Mucosa of descending colon (tissue), 3 donors: ENCODE results near the gene UGT1A8. TPM values are rescaled to one million over a fixed set of nuclear protein-coding genes. Genes with fewer than 3 reads are reported as not detected.
"Not testable (repeated sequence)": the region's sequence is repeated elsewhere in the genome, so short reads cannot be mapped to it uniquely, and the experiment has no call there.

Source experiments
- ATAC-seq: fragments of 200-7000 bp; cut with Tn5 transposase; one replicate; pipeline ENCODE4 v1.9.1; 2020; ENCODE audit warnings: mild to moderate bottlenecking, moderate library complexity
- DNase-seq, 3 donors: peaks; one replicate each; pipeline ENCODE4 v3.0.0-alpha.2; 2020
- H3K36me3 ChIP-seq: fragments of 200-600 bp; one replicate; pipeline ENCODE4 v1.8.0; 2021; ENCODE audit warnings: low read depth, mild to moderate bottlenecking
- H3K4me1 ChIP-seq: fragments of 200-600 bp; one replicate; pipeline ENCODE4 v1.8.0; 2021; ENCODE audit warnings: low read depth, mild to moderate bottlenecking
- H3K4me3 ChIP-seq: fragments of 200-600 bp; one replicate; pipeline ENCODE4 v1.8.0; 2021; ENCODE audit warnings: mild to moderate bottlenecking
- H3K9me3 ChIP-seq: fragments of 200-600 bp; one replicate; pipeline ENCODE4 v1.8.0; 2021; ENCODE audit warnings: mild to moderate bottlenecking
- CTCF ChIP-seq: fragments of 200-600 bp; IDR thresholded peaks from one replicate; pipeline ENCODE4 v1.8.0; 2022; ENCODE audit warnings: antibody characterized with exemption, mild to moderate bottlenecking
- intact Hi-C, 2 donors: fragments of 100-400 bp; cut with DNase I in 1 of 2; cut with micrococcal nuclease in 1 of 2; formaldehyde crosslinking; loops; one replicate each; pipeline versions ENCODE4 v1.11.0 to v1.11.1; 2022; cut with DNase I, micrococcal nuclease
- total RNA-seq, 3 donors: library from RNA; stranded (reverse); fragmentation: NEBNext Ultra II Directional in 2 of 3; extraction: Animal tissue kit (Norgen Biotek cat#: 25700) in 2 of 3; gene quantifications; one replicate each; pipeline versions ENCODE4 v1.2.1 to v1.2.4, GENCODE V29; 2021 to 2023
- donor health status: DM: no; HTN: no; CAD: no; lungs with moderate emphysema.
- donor health status: DM: no; HTN: no; CAD: no.
- donor health status: DM: no; HTN: yes; CAD: no.

UGT1A8 gene
- total RNA-seq, 3 donors from 2014 or later: 7.4 to 34.2 (median 12.2) TPM

DNA sequence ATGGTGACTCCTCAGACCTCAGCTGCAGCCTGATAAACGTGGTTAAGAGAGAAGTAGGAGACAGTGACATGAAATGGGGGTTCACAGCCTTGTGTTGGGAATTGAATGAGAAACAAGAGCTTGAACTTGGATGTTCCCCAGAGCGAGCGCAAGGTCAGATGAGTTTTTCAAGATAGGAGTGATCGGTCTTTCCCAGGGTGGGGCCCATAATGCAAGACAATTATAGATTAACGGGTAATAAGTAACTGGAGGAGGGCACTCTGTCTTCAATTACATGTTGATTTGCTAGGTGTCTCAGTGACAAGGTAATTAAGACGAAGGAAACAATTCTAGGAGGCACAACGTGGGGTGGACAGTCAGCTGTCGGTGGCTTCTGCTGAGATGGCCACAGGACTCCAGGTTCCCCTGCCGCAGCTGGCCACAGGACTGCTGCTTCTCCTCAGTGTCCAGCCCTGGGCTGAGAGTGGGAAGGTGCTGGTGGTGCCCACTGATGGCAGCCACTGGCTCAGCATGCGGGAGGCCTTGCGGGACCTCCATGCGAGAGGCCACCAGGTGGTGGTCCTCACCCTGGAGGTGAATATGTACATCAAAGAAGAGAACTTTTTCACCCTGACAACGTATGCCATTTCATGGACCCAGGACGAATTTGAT is 95.3 kb downstream of the UGT1A8 start, which contains the start of gene UGT1A5:
TSS of gene UGT1A5 (plus strand) at position 297 of the 651 bp plus-strand sequence. CDS start at position 382, 85 bp downstream.
- Histone ChIP-seq H3K4me1 (no peaks in the 10 kb centered on the region), H3K36me3 (no peaks in the 10 kb centered on the region), H3K4me3 (no peak within 1 kb of the TSS), H3K9me3 (no peaks in the 10 kb centered on the region)
- TF ChIP-seq CTCF: no peak
- DNase-seq: no peak
- ATAC-seq: no peak
- intact Hi-C loops: no loop called here

- no peak for TF ChIP-seq CTCF
- no peak overlapping the region for H3K4me3 ChIP-seq
- no peaks in the 10 kb centered on the region for H3K4me1 ChIP-seq
- DNase-seq (no peak), ATAC-seq (no peak)
- no peaks in the 10 kb centered on the region for H3K9me3 ChIP-seq
- H3K36me3 ChIP-seq: no peaks in the 10 kb centered on the region
- intact Hi-C loops: no loop called here
These were observed 95.8 kb downstream of the UGT1A8 start for GRCh38 chr2:233713262-233713615.

GRCh38 chr2:233714121-233714520 is 96.7 kb downstream of the UGT1A8 start:
- no peaks in the 10 kb centered on the region for H3K36me3 ChIP-seq
- ATAC-seq (no peak), DNase-seq (no peak)
- H3K4me3 ChIP-seq: no peak overlapping the region
- no peak for TF ChIP-seq CTCF
- intact Hi-C loops: no loop called here
- no peaks in the 10 kb centered on the region for H3K9me3 ChIP-seq
- no peaks in the 10 kb centered on the region for H3K4me1 ChIP-seq

DNA sequence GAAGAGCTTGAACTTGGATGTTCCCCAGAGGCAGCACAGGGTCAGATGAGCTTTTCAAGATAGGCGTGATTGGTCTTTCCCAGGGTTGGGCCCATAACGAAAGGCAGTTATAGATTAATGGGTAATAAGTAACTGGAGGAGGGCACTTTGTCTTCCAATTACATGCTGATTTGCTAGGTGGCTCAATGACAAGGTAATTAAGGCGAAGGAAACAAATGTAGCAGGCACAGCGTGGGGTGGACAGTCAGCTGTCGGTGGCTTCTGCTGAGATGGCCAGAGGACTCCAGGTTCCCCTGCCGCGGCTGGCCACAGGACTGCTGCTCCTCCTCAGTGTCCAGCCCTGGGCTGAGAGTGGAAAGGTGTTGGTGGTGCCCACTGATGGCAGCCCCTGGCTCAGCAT is 101.1 kb downstream of the UGT1A8 start, which contains the start of gene UGT1A4:
TSS of gene UGT1A4 (plus strand) at position 185 of the 400 bp plus-strand sequence. CDS start at position 270, 85 bp downstream.
- no peak for ATAC-seq

DNA sequence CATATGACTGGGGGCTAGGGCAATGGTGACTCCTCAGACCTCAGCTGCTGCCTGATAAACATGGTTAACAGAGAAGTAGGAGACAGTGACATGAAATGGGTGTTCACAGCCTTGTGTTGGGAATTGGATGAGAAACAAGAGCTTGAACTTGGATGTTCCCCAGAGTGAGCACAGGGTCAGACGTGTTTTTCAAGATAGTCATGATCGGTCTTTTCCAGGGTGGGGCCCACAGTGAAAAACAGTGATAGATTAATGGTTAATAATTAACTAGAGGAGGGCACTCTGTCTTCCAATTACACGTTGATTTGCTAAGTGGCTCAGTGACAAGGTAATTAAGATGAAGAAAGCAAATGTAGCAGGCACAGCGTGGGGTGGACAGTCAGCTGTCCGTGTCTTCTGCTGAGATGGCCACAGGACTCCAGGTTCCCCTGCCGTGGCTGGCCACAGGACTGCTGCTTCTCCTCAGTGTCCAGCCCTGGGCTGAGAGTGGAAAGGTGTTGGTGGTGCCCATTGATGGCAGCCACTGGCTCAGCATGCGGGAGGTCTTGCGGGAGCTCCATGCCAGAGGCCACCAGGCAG is 111.4 kb downstream of the UGT1A8 start, which contains the start of gene UGT1A3:
TSS of gene UGT1A3 (plus strand) at position 320 of the 579 bp plus-strand sequence. CDS start at position 405, 85 bp downstream.
- Histone ChIP-seq H3K4me3 (no peak within 1 kb of the TSS), H3K4me1 (no peaks in the 10 kb centered on the region), H3K36me3 (no peaks in the 10 kb centered on the region), H3K9me3 (no peaks in the 10 kb centered on the region)
- DNase-seq (no peak), ATAC-seq (peak; percentile 47)
- no peak for TF ChIP-seq CTCF
- intact Hi-C loops: no loop called here

More for the DNA sequence above, 101.1 kb downstream of the UGT1A8 start, which contains the start of gene UGT1A4:
- Histone ChIP-seq H3K4me3 (no peak within 1 kb of the TSS), H3K4me1 (no peaks in the 10 kb centered on the region), H3K36me3 (no peaks in the 10 kb centered on the region), H3K9me3 (no peaks in the 10 kb centered on the region)
- intact Hi-C loops: no loop called here
- DNase-seq: no peak
- TF ChIP-seq CTCF: no peak

DNA sequence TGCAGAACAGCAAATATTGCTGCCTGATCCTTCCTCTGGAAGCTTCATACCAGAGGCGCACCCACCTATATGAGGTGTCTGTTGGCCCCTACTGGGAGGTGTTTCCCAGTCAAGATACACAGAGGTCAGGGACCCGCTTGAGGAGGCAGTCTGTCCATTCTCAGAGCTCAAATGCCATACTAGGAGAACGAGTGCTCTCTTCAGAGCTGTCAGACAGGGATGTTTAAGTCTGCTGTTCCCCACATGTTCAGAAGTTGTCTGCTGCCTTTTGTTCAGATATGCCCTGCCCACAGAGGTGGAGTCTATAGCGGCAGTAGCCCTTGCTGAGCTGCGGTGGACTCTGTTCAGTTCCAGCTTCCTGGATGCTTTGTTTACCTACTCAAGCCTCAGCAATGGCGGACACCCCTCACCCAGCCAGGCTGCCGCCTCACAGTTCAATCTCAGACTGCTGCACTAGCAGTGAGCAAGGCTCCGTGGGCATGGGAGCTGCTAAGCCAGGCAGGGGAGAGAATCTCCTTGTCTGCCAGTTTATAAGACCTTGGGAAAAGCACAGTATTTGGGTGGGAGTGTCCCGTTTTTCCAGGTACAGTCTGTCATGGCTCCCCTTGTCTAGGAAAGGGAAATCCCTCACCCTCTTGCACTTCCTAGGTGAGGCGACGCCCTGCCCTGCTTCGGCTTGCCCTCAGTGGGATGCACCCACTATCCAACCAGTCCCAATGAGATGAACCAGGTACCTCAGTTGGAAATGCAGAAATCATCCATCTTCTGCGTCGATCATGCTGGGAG is 119.6 kb downstream of the UGT1A8 start:
- DNase-seq (peak in 2 of 3 donors; percentile 17 to 54), ATAC-seq (peak; percentile 77)
- H3K4me1 ChIP-seq, H3K9me3 ChIP-seq, H3K36me3 ChIP-seq, H3K4me3 ChIP-seq, intact Hi-C loops: not testable (repeated sequence)
